GM12891 (cell line): ENCODE results near the gene USP48.

Experiments
- POLR2A ChIP-seq: IDR thresholded peaks from 2 replicates; pipeline ENCODE4 v1.6.1; 2011; ENCODE audit warnings: low read depth, low read length, control low read depth
- POLR2AphosphoS5 ChIP-seq: IDR thresholded peaks from 2 replicates; pipeline ENCODE4 v1.6.1; 2011; ENCODE audit warnings: low read depth, low read length, control low read depth
- POU2F2 ChIP-seq: IDR thresholded peaks from 2 replicates; pipeline ENCODE4 v1.6.1; 2011; ENCODE audit warnings: low read depth, mild to moderate bottlenecking, control low read depth, low read length, moderate library complexity
- SPI1 ChIP-seq: IDR thresholded peaks from 2 replicates; pipeline ENCODE4 v1.6.1; 2011; ENCODE audit warnings: low read depth, low read length, control low read depth
- TAF1 ChIP-seq: IDR thresholded peaks from 2 replicates; pipeline ENCODE4 v1.6.1; 2011; ENCODE audit warnings: low read depth, low read length, control low read depth

DNA sequence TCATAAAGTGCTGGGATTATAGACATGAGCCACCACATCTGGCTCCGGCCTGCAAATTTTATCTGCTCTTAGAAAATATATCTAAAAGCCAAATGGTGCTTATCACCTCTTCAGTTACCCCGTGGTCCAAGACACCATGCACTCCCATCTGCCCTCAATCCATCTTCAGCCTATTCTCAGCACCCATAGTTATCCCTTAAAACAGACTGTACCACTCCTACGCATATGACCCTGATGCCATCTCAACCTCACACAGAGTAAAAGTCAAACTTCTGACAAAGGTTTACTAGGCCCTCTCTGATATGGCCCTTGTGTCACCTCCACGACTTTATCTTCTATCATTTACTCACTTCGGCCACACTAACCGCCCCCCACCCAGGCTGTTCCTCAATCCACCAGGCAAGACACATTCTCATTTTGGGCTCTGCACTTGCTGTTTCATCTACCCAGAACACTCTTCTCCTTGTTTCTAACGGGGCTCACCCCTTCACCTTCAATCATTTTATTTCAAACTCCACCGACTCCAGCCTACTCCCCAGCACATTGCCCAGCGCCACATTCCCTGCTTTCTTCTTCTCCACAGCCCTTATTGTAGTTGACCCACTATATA lies 33.0 kb downstream of the USP48 start:
- TF ChIP-seq POLR2A, result no peak
- TF ChIP-seq SPI1, result no peak
- TF ChIP-seq TAF1, result no peak
- TF ChIP-seq POLR2AphosphoS5, result no peak
- no peak for TF ChIP-seq POU2F2
